K562 (cell line): ENCODE data around the gene ARRB2. TPM values are rescaled to one million over a fixed set of nuclear protein-coding genes. Genes with fewer than 3 reads are reported as not detected.

ENCODE experiments used
- ATAC-seq: fragments of 200-7000 bp; cut with Tn5 transposase; 3 replicates; pipeline ENCODE4 v1.9.1; 2020; ENCODE audit warnings: moderate library complexity
- BruUV-seq: library from RNA; stranded (reverse); fragments of 400-500 nt; replicated peaks from 2 replicates; lab custom pipeline; 2021; lab: Mats Ljungman, UMichigan
- CTCF ChIA-PET: fragments of 300-600 bp; formaldehyde crosslinking; extraction: SDS; loops from one replicate; lab custom pipeline; 2021; ENCODE audit warnings: low intra/inter-chr PET ratio; lab: Yijun Ruan, JAX
- POLR2A ChIA-PET: fragments of 300-600, 350-650 bp; sonication (Branson Sonifier 250); formaldehyde crosslinking; extraction: SDS; loops from one replicate; lab custom pipeline; 2021; ENCODE audit warnings: antibody characterized with exemption, inconsistent platforms; lab: Yijun Ruan, JAX
- DNase-seq, 4 experiments: peaks; one replicate each; pipeline versions ENCODE4 v3.0.0 to v3.0.0-alpha.2; 2011 to 2018; ENCODE audit warnings: low spot score in 3 of 4, mixed read lengths in 3 of 4; ENCODE audit errors: extremely low read depth in 1 of 4
- FAIRE-seq: peaks from 2 replicates; lab custom pipeline; 2011; peaks lifted over from hg19 to GRCh38; lab: Jason Lieb, UNC
- H2AFZ ChIP-seq: 2 replicates; pipeline ENCODE4 v1.6.0; 2011; ENCODE audit warnings: low read depth, low read length, control low read depth, inconsistent platforms
- H3K27ac ChIP-seq: fragments of 200-600 bp; 3 replicates; pipeline ENCODE4 v1.8.0; 2011; ENCODE audit warnings: low read depth, mild to moderate bottlenecking, control low read depth, inconsistent platforms, low read length, moderate library complexity, mixed read lengths; ENCODE audit errors: extremely low read depth
- H3K27me3 ChIP-seq, 2 experiments: fragments of 300-600 bp in 1 of 2; 2 replicates in 1 of 2; 3 replicates in 1 of 2; pipeline versions ENCODE4 v1.6.0 to v1.8.0; 2011; ENCODE audit warnings: inconsistent platforms in 2 of 2, low read length in 2 of 2, mild to moderate bottlenecking in 1 of 2, mixed read lengths in 1 of 2, moderate library complexity in 1 of 2; ENCODE audit not compliant: control insufficient read depth in 2 of 2, insufficient read depth in 2 of 2
- H3K36me3 ChIP-seq: fragments of 300-600 bp; 3 replicates; pipeline ENCODE4 v1.8.0; 2011; ENCODE audit warnings: mild to moderate bottlenecking, low read length, inconsistent platforms; ENCODE audit not compliant: control insufficient read depth, insufficient read depth
- H3K4me1 ChIP-seq, 2 experiments: fragments of 200-600 bp in 1 of 2; replicated peaks in 1 of 2; 2 replicates in 1 of 2; 3 replicates in 1 of 2; pipeline versions ENCODE4 v1.5.1 to v1.8.0; 2011; ENCODE audit warnings: inconsistent platforms in 2 of 2, low read length in 2 of 2, mild to moderate bottlenecking in 1 of 2, mixed read lengths in 1 of 2, moderate library complexity in 1 of 2; ENCODE audit not compliant: control insufficient read depth in 2 of 2, insufficient read depth in 2 of 2
- H3K4me2 ChIP-seq: 2 replicates; pipeline ENCODE4 v1.6.1; 2011; ENCODE audit warnings: low read length, control low read depth, inconsistent platforms, mixed read lengths; ENCODE audit not compliant: insufficient read depth
- H3K4me3 ChIP-seq: fragments of 200-600 bp; sonication (generic), shearing (Covaris generic); 2 replicates; pipeline ENCODE4 v1.5.1; 2016; ENCODE audit warnings: control low read depth, inconsistent platforms
- H3K79me2 ChIP-seq: fragments of 200-600 bp; 3 replicates; pipeline ENCODE4 v1.8.0; 2011; ENCODE audit warnings: low read length, inconsistent platforms; ENCODE audit not compliant: control insufficient read depth, insufficient read depth
- H3K9ac ChIP-seq, 2 experiments: 2 replicates each; pipeline versions ENCODE4 v1.6.0 to v1.6.1; 2011; ENCODE audit warnings: low read depth in 2 of 2, low read length in 2 of 2, control low read depth in 1 of 2, inconsistent platforms in 1 of 2, mild to moderate bottlenecking in 1 of 2, mixed read lengths in 1 of 2; ENCODE audit not compliant: insufficient read depth in 1 of 2
- H3K9me1 ChIP-seq: one replicate; pipeline ENCODE4 v1.6.0; 2011; ENCODE audit warnings: inconsistent platforms, mild to moderate bottlenecking, low read length, moderate library complexity; ENCODE audit not compliant: control insufficient read depth, insufficient read depth
- H3K9me3 ChIP-seq: replicated peaks from 2 replicates; pipeline ENCODE4 v1.5.1; 2011; ENCODE audit warnings: low read depth, low read length, inconsistent platforms; ENCODE audit not compliant: control insufficient read depth, insufficient read depth
- H4K20me1 ChIP-seq: replicated peaks from 2 replicates; pipeline ENCODE4 v1.6.1; 2011; ENCODE audit warnings: low read length, inconsistent platforms, mixed read lengths; ENCODE audit not compliant: control insufficient read depth, insufficient read depth
- ARHGAP35 ChIP-seq: fragments of 450-650 bp; IDR thresholded peaks from 2 replicates; pipeline ENCODE4 v1.6.1; 2018; ENCODE audit not compliant: partially characterized antibody
- ARNT ChIP-seq, 2 experiments: fragments of 450-650 bp; IDR thresholded peaks; 2 replicates each; pipeline ENCODE4 v1.6.1; 2016; ENCODE audit warnings: mild to moderate bottlenecking in 1 of 2
- ATF2 ChIP-seq: sonication (generic); formaldehyde crosslinking; IDR thresholded peaks from 2 replicates; pipeline ENCODE4 v1.8.1; 2022; ENCODE audit warnings: missing genetic modification reagents
- ATF6 ChIP-seq: sonication (generic); formaldehyde crosslinking; IDR thresholded peaks from 2 replicates; pipeline ENCODE4 v1.4.0; 2020; ENCODE audit warnings: mild to moderate bottlenecking, missing genetic modification reagents
- CGGBP1 ChIP-seq: fragments of 250-450 bp; sonication (Bioruptor Pico); IDR thresholded peaks from 2 replicates; pipeline ENCODE4 v1.9.0; 2021; ENCODE audit warnings: mild to moderate bottlenecking
- GABPA ChIP-seq: fragments of 200-800 bp; sonication (Bioruptor generic); conservative IDR thresholded peaks from 2 replicates; pipeline ENCODE4 v1.6.1; 2016; ENCODE audit warnings: low read depth, missing genetic modification characterization, missing compliant biosample characterization
- HBP1 ChIP-seq: fragments of 450-650 bp; formaldehyde crosslinking; IDR thresholded peaks from 2 replicates; pipeline ENCODE4 v1.4.0; 2022; ENCODE audit warnings: missing genetic modification characterization
- NR0B1 ChIP-seq: fragments of 450-650 bp; IDR thresholded peaks from one replicate; pipeline ENCODE4 v1.6.1; 2018; ENCODE audit warnings: mild to moderate bottlenecking, moderate library complexity; ENCODE audit not compliant: partially characterized antibody
- PHB ChIP-seq: fragments of 250-450 bp; sonication (Bioruptor Pico); IDR thresholded peaks from 2 replicates; pipeline ENCODE4 v1.5.0; 2021
- POLR2B ChIP-seq: fragments of 450-650 bp; IDR thresholded peaks from 2 replicates; pipeline ENCODE4 v1.6.1; 2018; ENCODE audit warnings: low read depth; ENCODE audit not compliant: partially characterized antibody
- RBM34 ChIP-seq: fragments of 200-400 bp; formaldehyde crosslinking; IDR thresholded peaks from 2 replicates; pipeline ENCODE4 v1.6.1; 2018; ENCODE audit warnings: low read length, borderline replicate concordance; ENCODE audit not compliant: insufficient read depth
- SNAPC5 ChIP-seq: fragments of 250-450 bp; sonication (Bioruptor Pico); IDR thresholded peaks from 2 replicates; pipeline ENCODE4 v1.8.0; 2021; ENCODE audit warnings: moderate library complexity, mild to moderate bottlenecking, inconsistent platforms
- TSC22D4 ChIP-seq: fragments of 450-650 bp; IDR thresholded peaks from 2 replicates; pipeline ENCODE4 v1.6.1; 2016; ENCODE audit warnings: missing genetic modification characterization, missing biosample characterization, control low read depth
- ZBED1 ChIP-seq: IDR thresholded peaks from 2 replicates; pipeline ENCODE4 v1.6.1; 2014
- ZNF324 ChIP-seq: fragments of 250-450 bp; sonication (Bioruptor Pico); IDR thresholded peaks from 2 replicates; pipeline ENCODE4 v1.4.0; 2020; ENCODE audit warnings: mild to moderate bottlenecking
- ZNF57 ChIP-seq: fragments of 450-650 bp; formaldehyde crosslinking; IDR thresholded peaks from 2 replicates; pipeline ENCODE4 v1.4.0; 2020; ENCODE audit warnings: mild to moderate bottlenecking, moderate library complexity
- WGBS: fragments of 100-300 bp; shearing (Covaris generic); methylation state at CpG from one replicate; pipeline ENCODE4 v1.1.6; 2016; ENCODE audit warnings: low coverage, mixed read lengths; ENCODE audit not compliant: insufficient coverage; ENCODE audit errors: missing lambda C conversion rate; 5-methylcytosine and 5-hydroxymethylcytosine counted together
- in situ Hi-C: fragments of 300-500 bp; cut with MboI; formaldehyde crosslinking; loops from 4 replicates; pipeline ENCODE4 v1.15.0; 2018; ENCODE audit warnings: inconsistent platforms, mixed read lengths
- intact Hi-C: fragments of 100-400 bp; cut with micrococcal nuclease; formaldehyde crosslinking; loops from 2 replicates; pipeline ENCODE4 v1.14.2; 2022
- polyA plus RNA-seq, 8 experiments: library from polyadenylated mRNA; depleted of rRNA in 4 of 8; stranded (reverse) in 5 of 8; unstranded in 3 of 8; fragments of >200 nt; fragmentation: Nextera tagmentation in 2 of 8; fragmentation: Illumina TruSeq in 1 of 8; extraction: Ambion mirVana in 2 of 8; extraction: Trizol in 1 of 8; gene quantifications; 2 replicates each; pipeline versions ENCODE4 v1.2.1 to v1.2.3, GENCODE V29; 2011 to 2014; ENCODE audit warnings: inconsistent platforms in 1 of 8, missing spikeins in 1 of 8
- total RNA-seq, 7 experiments: library from RNA; depleted of rRNA in 6 of 7; stranded (reverse); fragments of >200 nt in 6 of 7; fragmentation: Illumina TruSeq in 2 of 7; extraction: Trizol in 2 of 7; gene quantifications; 2 replicates each; pipeline versions ENCODE4 v1.2.1 to v1.2.3, GENCODE V29; 2011 to 2021; ENCODE audit warnings: low replicate concordance in 1 of 7

ARRB2 gene
- total and polyA plus RNA-seq, 9 of the 15 experiments (the other 6 are each of a cell fraction or from before 2014, with no cell fraction given), result 0.79 to 15.3 (median 8.8) TPM

GRCh38 chr17:4717791-4718190, 7.4 kb downstream of the ARRB2 start:
- Histone ChIP-seq H3K79me2 (no peaks in the 10 kb centered on the region), H3K27ac (no peak overlapping the region), H3K4me3 (no peak overlapping the region), H3K9ac (no peak overlapping the region), H3K9me1 (no peaks in the 10 kb centered on the region), H3K36me3 (no peaks in the 10 kb centered on the region), H4K20me1 (0 out of 2 replicates have a peak, but pooled peaks cover 3% of the 10 kb centered on the region), H2AFZ (no peak overlapping the region), H3K4me2 (no peak overlapping the region), H3K27me3 (no peaks in the 10 kb centered on the region), H3K4me1 (peaks cover 11 to 13% of the 10 kb centered on the region in 2 experiments), H3K9me3 (no peaks in the 10 kb centered on the region)
- no peak for DNase-seq
- no peak for FAIRE-seq
- ChIA-PET POLR2A (no interaction called here), CTCF (no interaction called here)
- in situ Hi-C loops (no loop called here), intact Hi-C loops (no loop called here)
- no peak for ATAC-seq
- BruUV-seq, result no TSS peak
- no peak for TF ChIP-seq ZNF57 (CRISPR knock-in tag)
- TF ChIP-seq ARNT (IDR thresholded peaks at IDR 0.05), result no peak
- no peak for TF ChIP-seq SNAPC5 (CRISPR knock-in tag)
- TF ChIP-seq CGGBP1, result no peak
- TF ChIP-seq PHB, result no peak
- TF ChIP-seq TSC22D4 (tag), result no peak
- TF ChIP-seq ZBED1, result no peak
- TF ChIP-seq ARHGAP35, result no peak
- TF ChIP-seq GABPA (tag), result no peak
- no peak for TF ChIP-seq ATF6 (CRISPR knock-in tag)
- TF ChIP-seq ATF2 (CRISPR knock-in tag), result no peak
- TF ChIP-seq POLR2B, result no peak
- TF ChIP-seq HBP1 (CRISPR knock-in tag), result no peak
- TF ChIP-seq ZNF324 (CRISPR knock-in tag), result no peak
- TF ChIP-seq NR0B1, result no peak
- no peak for TF ChIP-seq RBM34
- WGBS, result 72% methylated on average over 13 of the region's 17 CpGs
